Endothelial cell of umbilical vein (primary cell): ENCODE measurements around the gene TM4SF18.

Source experiments
- CTCF ChIP-seq, 2 donors: IDR thresholded peaks; 1 replicate in 1 of 2; 2 replicates in 1 of 2; pipeline ENCODE4 v1.5.1; 2011; ENCODE audit warnings: low read length in 2 of 2, mild to moderate bottlenecking in 2 of 2, moderate library complexity in 2 of 2, control low read depth in 1 of 2, inconsistent platforms in 1 of 2, low read depth in 1 of 2; ENCODE audit not compliant: insufficient read depth in 1 of 2; ENCODE audit errors: extremely low read depth in 1 of 2
- MYC ChIP-seq: IDR thresholded peaks from one replicate; pipeline ENCODE4 v1.6.1; 2011; ENCODE audit warnings: mild to moderate bottlenecking, low read depth, low read length
- POLR2A ChIP-seq: IDR thresholded peaks from 2 replicates; pipeline ENCODE4 v1.6.1; 2012; ENCODE audit warnings: low read depth, mild to moderate bottlenecking, control low read depth, low read length
- POLR2AphosphoS5 ChIP-seq: IDR thresholded peaks from 2 replicates; pipeline ENCODE4 v1.6.1; 2012; ENCODE audit warnings: low read depth, mild to moderate bottlenecking, control low read depth, low read length, moderate library complexity; ENCODE audit not compliant: insufficient read depth

- TF ChIP-seq POLR2AphosphoS5 (no peak), POLR2A (no peak), CTCF (IDR thresholded peaks at IDR 0.05; ENCODE audit: extremely low read depth in 1 of 2, insufficient read depth in 1 of 2, low read depth in 1 of 2, low read length in 2 of 2) (no peak), MYC (no peak)
These were observed 59.2 kb downstream of the TM4SF18 start for GRCh38 chr3:149274220-149274619.
